H9 (cell line): ENCODE data around the gene CDC5L. TPM values are rescaled to one million over a fixed set of nuclear protein-coding genes. Genes with fewer than 3 reads are reported as not detected.

ENCODE experiments used
- DNase-seq: peaks from one replicate; pipeline ENCODE4 v3.0.0-alpha.2; 2017
- H2AFZ ChIP-seq: one replicate; pipeline ENCODE4 v1.6.1; 2013; ENCODE audit warnings: mild to moderate bottlenecking, low read length, control low read depth, moderate library complexity
- H2AK5ac ChIP-seq: 2 replicates; pipeline ENCODE4 v1.6.1; 2013; ENCODE audit warnings: low read length, control low read depth, mixed read lengths; ENCODE audit not compliant: insufficient read length
- H2BK120ac ChIP-seq: one replicate; pipeline ENCODE4 v1.6.1; 2013; ENCODE audit warnings: low read depth, mild to moderate bottlenecking, low read length, control low read depth, inconsistent platforms; ENCODE audit not compliant: poor library complexity, severe bottlenecking
- H2BK12ac ChIP-seq: 2 replicates; pipeline ENCODE4 v1.6.1; 2013; ENCODE audit warnings: low read length, control low read depth, mixed read lengths, low read depth; ENCODE audit not compliant: insufficient read length
- H2BK15ac ChIP-seq: 2 replicates; pipeline ENCODE4 v1.6.1; 2013; ENCODE audit warnings: low read depth, low read length, control low read depth
- H2BK20ac ChIP-seq: one replicate; pipeline ENCODE4 v1.6.1; 2013; ENCODE audit warnings: low read depth, mild to moderate bottlenecking, low read length, control low read depth, inconsistent platforms; ENCODE audit not compliant: poor library complexity, severe bottlenecking
- H2BK5ac ChIP-seq: 2 replicates; pipeline ENCODE4 v1.6.1; 2013; ENCODE audit warnings: low read length, control low read depth, mixed read lengths; ENCODE audit not compliant: insufficient read length
- H3K14ac ChIP-seq: 2 replicates; pipeline ENCODE4 v1.6.1; 2013; ENCODE audit warnings: low read length, control low read depth; ENCODE audit not compliant: insufficient read depth
- H3K18ac ChIP-seq: 2 replicates; pipeline ENCODE4 v1.6.1; 2013; ENCODE audit warnings: low read depth, mild to moderate bottlenecking, mixed read lengths, low read length, control low read depth; ENCODE audit not compliant: insufficient read length
- H3K23ac ChIP-seq: 2 replicates; pipeline ENCODE4 v1.6.1; 2013; ENCODE audit warnings: low read length, control low read depth, mixed read lengths, low read depth; ENCODE audit not compliant: insufficient read length
- H3K23me2 ChIP-seq: 2 replicates; pipeline ENCODE4 v1.6.1; 2013; ENCODE audit warnings: low read depth, mild to moderate bottlenecking, mixed read lengths, low read length, control low read depth; ENCODE audit not compliant: insufficient read length, poor library complexity, severe bottlenecking
- H3K27ac ChIP-seq: 2 replicates; pipeline ENCODE4 v1.5.1; 2013; ENCODE audit warnings: low read length, control low read depth, mixed read lengths, low read depth; ENCODE audit not compliant: insufficient read length
- H3K27me3 ChIP-seq: 2 replicates; pipeline ENCODE4 v1.6.1; 2013; ENCODE audit warnings: low read length, control low read depth, inconsistent platforms; ENCODE audit not compliant: insufficient read depth
- H3K4ac ChIP-seq: 2 replicates; pipeline ENCODE4 v1.6.1; 2013; ENCODE audit warnings: low read depth, mild to moderate bottlenecking, control low read depth, inconsistent platforms, low read length, moderate library complexity
- H3K4me1 ChIP-seq: 2 replicates; pipeline ENCODE4 v1.6.1; 2013; ENCODE audit warnings: low read length, control low read depth, inconsistent platforms; ENCODE audit not compliant: insufficient read depth
- H3K4me2 ChIP-seq: 2 replicates; pipeline ENCODE4 v1.6.1; 2013; ENCODE audit warnings: low read length, control low read depth, mixed read lengths; ENCODE audit not compliant: insufficient read length, insufficient read depth
- H3K56ac ChIP-seq: 2 replicates; pipeline ENCODE4 v1.6.1; 2013; ENCODE audit warnings: low read depth, mild to moderate bottlenecking, mixed read lengths, low read length, control low read depth; ENCODE audit not compliant: insufficient read length
- H3K79me1 ChIP-seq: 2 replicates; pipeline ENCODE4 v1.6.1; 2013; ENCODE audit warnings: low read depth, mild to moderate bottlenecking, moderate library complexity, low read length, control low read depth, inconsistent platforms; ENCODE audit not compliant: insufficient read depth, poor library complexity, severe bottlenecking
- H3K79me2 ChIP-seq: 2 replicates; pipeline ENCODE4 v1.6.1; 2013; ENCODE audit warnings: low read length, control low read depth, inconsistent platforms; ENCODE audit not compliant: insufficient read depth
- H3K9ac ChIP-seq: 2 replicates; pipeline ENCODE4 v1.6.1; 2013; ENCODE audit warnings: low read length, control low read depth, mixed read lengths; ENCODE audit not compliant: insufficient read length; ENCODE audit errors: extremely low read depth
- H3K9me3 ChIP-seq: one replicate; pipeline ENCODE4 v1.6.1; 2013; ENCODE audit warnings: low read depth, low read length, inconsistent platforms; ENCODE audit not compliant: control insufficient read depth
- H3T11ph ChIP-seq: one replicate; pipeline ENCODE4 v1.6.1; 2013; ENCODE audit warnings: mild to moderate bottlenecking, low read length, control low read depth, inconsistent platforms
- H4K20me1 ChIP-seq: one replicate; pipeline ENCODE4 v1.6.1; 2013; ENCODE audit not compliant: control insufficient read depth, insufficient read length, insufficient read depth
- H4K5ac ChIP-seq: 2 replicates; pipeline ENCODE4 v1.6.1; 2013; ENCODE audit warnings: low read depth, mild to moderate bottlenecking, mixed read lengths, low read length, control low read depth; ENCODE audit not compliant: insufficient read length
- H4K8ac ChIP-seq: replicated peaks from 2 replicates; pipeline ENCODE4 v1.6.1; 2013; ENCODE audit warnings: low read length, control low read depth, mixed read lengths, low read depth; ENCODE audit not compliant: insufficient read length
- H4K91ac ChIP-seq: 2 replicates; pipeline ENCODE4 v1.6.1; 2013; ENCODE audit warnings: low read depth, mild to moderate bottlenecking, moderate library complexity, mixed read lengths, low read length, control low read depth; ENCODE audit not compliant: insufficient read length
- H3K27ac Mint-ChIP-seq, 3 experiments: 2 replicates in 2 of 3; 3 replicates in 1 of 3; pipeline ENCODE4 v1.8.0; 2020 to 2021; ENCODE audit warnings: mixed read lengths in 3 of 3, mild to moderate bottlenecking in 1 of 3, moderate library complexity in 1 of 3
- H3K27me3 Mint-ChIP-seq: 2 replicates; pipeline ENCODE4 v1.8.0; 2021; ENCODE audit warnings: low read depth, mild to moderate bottlenecking, moderate library complexity, mixed read lengths
- H3K36me3 Mint-ChIP-seq, 3 experiments: 2 replicates in 2 of 3; 3 replicates in 1 of 3; pipeline ENCODE4 v1.8.0; 2020 to 2021; ENCODE audit warnings: low read depth in 3 of 3, mixed read lengths in 3 of 3; ENCODE audit not compliant: insufficient read depth in 1 of 3
- H3K4me1 Mint-ChIP-seq, 2 experiments: 2 replicates each; pipeline ENCODE4 v1.8.0; 2020; ENCODE audit warnings: mixed read lengths in 2 of 2
- H3K4me3 Mint-ChIP-seq, 2 experiments: 2 replicates in 1 of 2; 3 replicates in 1 of 2; pipeline ENCODE4 v1.8.0; 2020 to 2021; ENCODE audit warnings: mild to moderate bottlenecking in 2 of 2, mixed read lengths in 2 of 2, moderate library complexity in 1 of 2
- H3K9me3 Mint-ChIP-seq, 2 experiments: 2 replicates in 1 of 2; 3 replicates in 1 of 2; pipeline ENCODE4 v1.8.0; 2020; ENCODE audit warnings: mild to moderate bottlenecking in 2 of 2, mixed read lengths in 2 of 2, moderate library complexity in 1 of 2
- CTCF ChIP-seq: fragments of 200-600 bp; sonication (generic); conservative IDR thresholded peaks from 3 replicates; pipeline ENCODE4 v1.8.0; 2021; ENCODE audit warnings: antibody characterized with exemption, mild to moderate bottlenecking
- WGBS: extraction: QIAGEN DNeasy Blood & Tissue Kit; methylation state at CpG from one replicate; pipeline ENCODE4 v1.1.7; 2013; ENCODE audit warnings: missing lambda C conversion rate, low lambda C conversion rate, mixed read lengths; ENCODE audit not compliant: insufficient read length; ENCODE audit errors: extremely low coverage; 5-methylcytosine and 5-hydroxymethylcytosine counted together
- total RNA-seq: library from RNA; stranded (reverse); gene quantifications from 2 replicates; pipeline ENCODE4 v1.2.1, GENCODE V29; 2021

Gene CDC5L
- total RNA-seq, 1 experiment from 2014 or later, result 34.3 TPM

GRCh38 chr6:44361947-44362346 is 25.6 kb upstream of the CDC5L start:
- H2BK12ac ChIP-seq, result no peak overlapping the region
- no peak overlapping the region for H2BK15ac ChIP-seq
- no peak overlapping the region for H2BK5ac ChIP-seq
- no peak overlapping the region for H3K9ac ChIP-seq
- H2AFZ ChIP-seq, result no peak overlapping the region
- no peaks in the 10 kb centered on the region for H3K23me2 ChIP-seq
- no peaks in the 10 kb centered on the region for H3K79me2 ChIP-seq
- H3K18ac ChIP-seq, result no peak overlapping the region
- H3K14ac ChIP-seq, result no peak overlapping the region
- no peak overlapping the region for H3K56ac ChIP-seq
- no peaks in the 10 kb centered on the region for H3K79me1 ChIP-seq
- H3K4me3 Mint-ChIP-seq, result no peak overlapping the region
- no peak for DNase-seq
- H3K27ac ChIP-seq, result no peak overlapping the region
- H3K36me3 Mint-ChIP-seq, result no peaks in the 10 kb centered on the region
- no peak overlapping the region for H4K5ac ChIP-seq
- H3K9me3 Mint-ChIP-seq, result no peaks in the 10 kb centered on the region
- peaks cover 1% of the 10 kb centered on the region for H3K27me3 Mint-ChIP-seq
- no peaks in the 10 kb centered on the region for H3K27me3 ChIP-seq
- no peaks in the 10 kb centered on the region for H4K20me1 ChIP-seq
- H3K4me1 Mint-ChIP-seq, result peaks cover 0 to 4% of the 10 kb centered on the region in 2 experiments; a peak in 1 of 4 replicates
- H2BK20ac ChIP-seq, result no peak overlapping the region
- no peak overlapping the region for H4K91ac ChIP-seq
- no peak overlapping the region for H2BK120ac ChIP-seq
- H3T11ph ChIP-seq, result no peak overlapping the region
- no peak for TF ChIP-seq CTCF
- no peak overlapping the region for H2AK5ac ChIP-seq
- no peak overlapping the region for H3K23ac ChIP-seq
- WGBS, result no CpG with 5 or more reads among the region's 6 CpGs
- no peak overlapping the region for H3K4me2 ChIP-seq
- H3K4ac ChIP-seq, result no peak overlapping the region
- H3K27ac Mint-ChIP-seq, result no peak overlapping the region
- no peak overlapping the region for H4K8ac ChIP-seq
- no peaks in the 10 kb centered on the region for H3K4me1 ChIP-seq
- H3K9me3 ChIP-seq, result no peaks in the 10 kb centered on the region
